ENCODE results near the gene RAI2.

GRCh38 chrX:17851874-17852273 is 9.2 kb downstream of the RAI2 start:
- TF ChIP-seq EZH2 (IDR thresholded peaks at IDR 0.05; ENCODE audit: borderline replicate concordance), result no peak
- no peak for TF ChIP-seq CTCF (IDR thresholded peaks at IDR 0.05; ENCODE audit: poor library complexity)
- no peak for TF ChIP-seq EZH2phosphoT487 (IDR thresholded peaks at IDR 0.05; ENCODE audit: low read depth, severe bottlenecking, unreplicated experiment)

Data from hepatocyte (in vitro differentiated cells).